Activated T-helper 17 cell treated with anti-CD3 and anti-CD28 coated beads, Interleukin-2, amount 50 U/mL, for 72 hours (primary cell): ENCODE measurements around the gene PLCB4. TPM values are rescaled to one million over a fixed set of nuclear protein-coding genes. Genes with fewer than 3 reads are reported as not detected.

ENCODE experiments used
- ATAC-seq: fragments of 150-1000 bp; cut with Tn5 transposase; replicated peaks from 2 replicates; pipeline ENCODE4 v1.10.0; 2021; ENCODE audit warnings: mild to moderate bottlenecking, moderate library complexity
- H3K27ac Mint-ChIP-seq: one replicate; pipeline ENCODE4 v1.8.0; 2022; ENCODE audit warnings: mixed read lengths
- H3K27me3 Mint-ChIP-seq: one replicate; pipeline ENCODE4 v1.8.0; 2022; ENCODE audit warnings: mixed read lengths
- H3K36me3 Mint-ChIP-seq: one replicate; pipeline ENCODE4 v1.8.0; 2022; ENCODE audit warnings: low read depth, mild to moderate bottlenecking, mixed read lengths
- H3K4me1 Mint-ChIP-seq: one replicate; pipeline ENCODE4 v1.8.0; 2022; ENCODE audit warnings: mixed read lengths
- H3K4me3 Mint-ChIP-seq: one replicate; pipeline ENCODE4 v1.8.0; 2022; ENCODE audit warnings: mild to moderate bottlenecking, mixed read lengths
- H3K9me3 Mint-ChIP-seq: one replicate; pipeline ENCODE4 v1.8.0; 2022; ENCODE audit warnings: mixed read lengths
- total RNA-seq, 2 donors: library from RNA; stranded (reverse); gene quantifications; one replicate each; pipeline ENCODE4 v1.2.3, GENCODE V29; 2022

PLCB4 gene
- total RNA-seq, 2 donors from 2014 or later = not detected

GRCh38 chr20:9130521-9130920, 61.6 kb downstream of the PLCB4 start:
- H3K4me3 Mint-ChIP-seq = no peak overlapping the region
- no peaks in the 10 kb centered on the region for H3K36me3 Mint-ChIP-seq
- H3K27ac Mint-ChIP-seq = no peak overlapping the region
- peaks cover 21% of the 10 kb centered on the region for H3K9me3 Mint-ChIP-seq
- no peaks in the 10 kb centered on the region for H3K27me3 Mint-ChIP-seq
- ATAC-seq = no peak
- H3K4me1 Mint-ChIP-seq = no peaks in the 10 kb centered on the region

GRCh38 chr20:9131841-9132240, 63.0 kb downstream of the PLCB4 start:
- Mint-ChIP-seq H3K4me3 (no peak overlapping the region), H3K27ac (no peak overlapping the region), H3K4me1 (no peaks in the 10 kb centered on the region), H3K9me3 (peaks cover 21% of the 10 kb centered on the region), H3K36me3 (no peaks in the 10 kb centered on the region), H3K27me3 (no peaks in the 10 kb centered on the region)
- ATAC-seq = no peak

- Mint-ChIP-seq H3K4me1 (no peaks in the 10 kb centered on the region), H3K4me3 (no peak overlapping the region), H3K27ac (no peak overlapping the region), H3K36me3 (no peaks in the 10 kb centered on the region), H3K27me3 (no peaks in the 10 kb centered on the region), H3K9me3 (peaks cover 24% of the 10 kb centered on the region)
- ATAC-seq = no peak
Measured at GRCh38 chr20:9134346-9134745, 65.5 kb downstream of the PLCB4 start.

DNA sequence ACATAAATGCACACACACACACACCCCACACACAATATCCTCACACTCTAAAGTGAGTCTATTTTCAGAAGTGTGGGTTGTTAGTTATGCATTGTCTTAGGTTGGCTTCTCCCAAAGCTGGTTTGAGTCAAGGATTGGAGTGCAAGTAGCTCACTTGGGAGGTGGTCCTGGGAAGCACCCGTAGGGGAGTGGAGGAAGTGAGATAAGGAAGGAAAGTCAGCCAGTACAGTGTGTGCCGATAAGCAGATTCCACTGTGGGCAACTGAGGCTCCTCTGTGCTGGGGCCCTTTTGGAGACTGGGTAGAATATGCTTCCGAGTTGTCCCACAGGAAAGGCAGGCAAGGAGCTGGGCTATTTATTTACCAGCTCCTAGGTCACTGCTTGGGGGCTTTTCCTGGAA, 67.2 kb downstream of the PLCB4 start:
- Mint-ChIP-seq H3K4me1 (no peaks in the 10 kb centered on the region), H3K4me3 (no peak overlapping the region), H3K27ac (no peak overlapping the region), H3K36me3 (no peaks in the 10 kb centered on the region), H3K27me3 (no peaks in the 10 kb centered on the region), H3K9me3 (peaks cover 16% of the 10 kb centered on the region)
- ATAC-seq = no peak

- no peak for ATAC-seq
Measured at GRCh38 chr20:9137001-9137400, 68.1 kb downstream of the PLCB4 start.

DNA sequence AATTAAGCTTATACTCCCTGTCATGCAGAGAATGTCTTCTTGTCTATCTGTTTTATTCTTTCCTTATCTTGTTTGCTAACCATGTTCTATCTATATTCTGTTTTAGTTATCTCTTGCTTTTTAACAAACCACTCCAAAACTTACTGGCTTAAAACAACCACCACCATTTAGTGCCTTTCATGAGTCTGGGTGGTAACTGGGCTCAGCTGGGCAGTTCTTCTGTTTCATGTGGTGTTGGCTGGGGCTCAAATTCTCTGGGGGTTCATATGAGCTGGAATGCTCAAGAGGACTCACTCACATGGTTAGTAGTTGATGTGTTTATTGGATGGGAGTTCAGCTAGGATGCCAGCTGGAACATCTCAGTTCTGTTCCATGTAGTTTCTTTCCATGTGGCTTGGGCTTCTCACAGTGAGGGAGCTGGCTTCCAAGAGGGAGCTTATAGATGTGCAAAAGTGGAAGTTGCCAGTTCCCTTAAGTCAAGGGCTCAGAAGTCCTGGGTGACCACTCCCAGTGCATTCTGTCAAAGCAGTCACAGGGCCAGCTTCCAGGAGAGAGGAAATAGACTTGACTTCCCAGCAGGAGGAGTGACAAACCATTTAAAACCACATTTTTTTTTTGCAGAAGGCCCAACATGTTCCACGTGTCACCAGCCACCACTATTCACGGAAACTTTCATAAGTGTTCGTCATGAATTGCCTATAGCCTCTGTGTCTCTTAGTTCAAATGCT, 70.4 kb downstream of the PLCB4 start:
- Mint-ChIP-seq H3K27me3 (no peaks in the 10 kb centered on the region), H3K27ac (no peak overlapping the region), H3K9me3 (peaks cover 15% of the 10 kb centered on the region), H3K4me1 (no peaks in the 10 kb centered on the region), H3K4me3 (no peak overlapping the region), H3K36me3 (no peaks in the 10 kb centered on the region)
- ATAC-seq = no peak

More at GRCh38 chr20:9137001-9137400, 68.1 kb downstream of the PLCB4 start:
- H3K36me3 Mint-ChIP-seq = no peaks in the 10 kb centered on the region
- no peak overlapping the region for H3K4me3 Mint-ChIP-seq
- peaks cover 12% of the 10 kb centered on the region for H3K9me3 Mint-ChIP-seq
- H3K27ac Mint-ChIP-seq = no peak overlapping the region
- no peaks in the 10 kb centered on the region for H3K4me1 Mint-ChIP-seq
- no peaks in the 10 kb centered on the region for H3K27me3 Mint-ChIP-seq

- Mint-ChIP-seq H3K27ac (no peak overlapping the region), H3K9me3 (peaks cover 12% of the 10 kb centered on the region), H3K27me3 (no peaks in the 10 kb centered on the region), H3K4me1 (no peaks in the 10 kb centered on the region), H3K4me3 (no peak overlapping the region), H3K36me3 (no peaks in the 10 kb centered on the region)
- ATAC-seq = no peak
Measured at GRCh38 chr20:9140162-9140760, 71.4 kb downstream of the PLCB4 start.

GRCh38 chr20:9141070-9141469, 72.2 kb downstream of the PLCB4 start:
- H3K4me1 Mint-ChIP-seq = no peaks in the 10 kb centered on the region
- ATAC-seq = no peak
- H3K27me3 Mint-ChIP-seq = no peaks in the 10 kb centered on the region
- H3K4me3 Mint-ChIP-seq = no peak overlapping the region
- peaks cover 18% of the 10 kb centered on the region for H3K9me3 Mint-ChIP-seq
- no peaks in the 10 kb centered on the region for H3K36me3 Mint-ChIP-seq
- no peak overlapping the region for H3K27ac Mint-ChIP-seq

GRCh38 chr20:9141921-9142320, 73.0 kb downstream of the PLCB4 start:
- Mint-ChIP-seq H3K4me3 (no peak overlapping the region), H3K27me3 (no peaks in the 10 kb centered on the region), H3K27ac (no peak overlapping the region), H3K36me3 (no peaks in the 10 kb centered on the region), H3K4me1 (no peaks in the 10 kb centered on the region), H3K9me3 (peaks cover 19% of the 10 kb centered on the region)
- ATAC-seq = no peak

DNA sequence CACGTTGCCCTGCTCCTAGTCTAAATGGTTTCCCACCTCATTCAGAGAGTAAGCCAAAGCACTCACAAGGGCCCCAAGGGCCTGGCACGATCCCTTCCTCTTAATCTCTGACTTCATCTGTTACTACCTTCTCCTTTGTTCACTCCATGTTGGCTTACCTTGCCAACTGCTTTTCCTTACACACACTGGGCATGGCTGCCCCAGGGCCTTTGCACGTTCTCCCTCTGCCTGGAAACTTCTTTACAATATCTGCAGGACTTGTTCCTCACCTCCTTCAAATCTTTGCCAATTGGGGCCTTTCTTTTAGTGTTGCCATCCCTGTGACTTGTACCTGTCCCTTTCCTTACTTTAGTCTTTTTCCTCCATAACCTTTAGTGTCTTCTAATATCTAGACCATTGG, 73.9 kb downstream of the PLCB4 start:
- H3K27ac Mint-ChIP-seq = no peak overlapping the region
- no peaks in the 10 kb centered on the region for H3K27me3 Mint-ChIP-seq
- no peaks in the 10 kb centered on the region for H3K36me3 Mint-ChIP-seq
- H3K4me1 Mint-ChIP-seq = no peaks in the 10 kb centered on the region
- no peak overlapping the region for H3K4me3 Mint-ChIP-seq
- peaks cover 18% of the 10 kb centered on the region for H3K9me3 Mint-ChIP-seq
- no peak for ATAC-seq

- Mint-ChIP-seq H3K27me3 (no peaks in the 10 kb centered on the region), H3K36me3 (no peaks in the 10 kb centered on the region), H3K4me3 (no peak overlapping the region), H3K9me3 (peaks cover 15% of the 10 kb centered on the region), H3K4me1 (no peaks in the 10 kb centered on the region), H3K27ac (no peak overlapping the region)
- no peak for ATAC-seq
Measured at GRCh38 chr20:9143926-9144325, 75.0 kb downstream of the PLCB4 start.

DNA sequence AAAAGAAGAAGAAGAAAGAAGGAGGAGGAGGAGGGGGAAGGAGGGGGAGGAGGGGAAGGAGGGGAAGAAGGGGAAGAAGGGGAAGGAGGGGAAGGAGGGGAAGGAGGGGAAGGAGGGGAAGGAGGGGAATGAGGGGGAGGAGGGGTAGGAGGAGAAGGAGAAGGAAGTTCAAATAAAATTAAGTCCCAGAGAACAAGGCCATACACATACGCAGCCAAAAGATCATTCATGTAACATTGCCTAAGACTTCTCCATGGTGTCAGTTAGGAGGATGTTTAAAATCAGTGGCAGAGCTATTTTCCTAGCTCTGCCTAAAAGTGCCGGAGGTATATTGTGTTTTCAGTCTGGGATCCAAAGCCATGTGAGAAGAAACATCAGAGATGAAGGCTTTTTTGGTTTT, 75.8 kb downstream of the PLCB4 start:
- H3K4me1 Mint-ChIP-seq = no peaks in the 10 kb centered on the region
- ATAC-seq = no peak
- H3K9me3 Mint-ChIP-seq = peaks cover 11% of the 10 kb centered on the region
- no peak overlapping the region for H3K27ac Mint-ChIP-seq
- H3K4me3 Mint-ChIP-seq = no peak overlapping the region
- H3K36me3 Mint-ChIP-seq = no peaks in the 10 kb centered on the region
- no peaks in the 10 kb centered on the region for H3K27me3 Mint-ChIP-seq

DNA sequence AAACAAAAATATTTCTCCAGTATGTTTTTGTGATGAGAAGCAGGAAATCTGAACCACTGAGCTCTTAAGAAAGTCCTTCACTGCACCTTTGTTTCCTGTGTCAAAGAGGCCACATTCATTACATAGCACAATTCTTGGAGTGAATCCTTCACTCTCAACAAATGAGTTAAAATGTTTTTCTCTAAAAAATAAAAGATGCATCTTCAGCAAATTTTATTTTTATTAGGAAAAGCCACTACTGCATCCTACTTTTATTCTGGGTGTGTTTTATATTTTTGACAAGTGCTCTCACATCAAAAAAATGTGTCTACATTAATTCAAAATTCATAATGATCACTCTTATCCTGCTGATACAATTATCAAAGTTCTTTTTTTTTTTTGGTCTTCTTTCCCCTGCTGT, 76.3 kb downstream of the PLCB4 start:
- H3K36me3 Mint-ChIP-seq = no peaks in the 10 kb centered on the region
- ATAC-seq = no peak
- H3K9me3 Mint-ChIP-seq = peaks cover 11% of the 10 kb centered on the region
- H3K4me1 Mint-ChIP-seq = no peaks in the 10 kb centered on the region
- H3K4me3 Mint-ChIP-seq = no peak overlapping the region
- H3K27me3 Mint-ChIP-seq = no peaks in the 10 kb centered on the region
- H3K27ac Mint-ChIP-seq = no peak overlapping the region

GRCh38 chr20:9146649-9147048, 77.8 kb downstream of the PLCB4 start:
- H3K4me3 Mint-ChIP-seq = no peak overlapping the region
- no peak for ATAC-seq
- peaks cover 11% of the 10 kb centered on the region for H3K9me3 Mint-ChIP-seq
- no peak overlapping the region for H3K27ac Mint-ChIP-seq
- no peaks in the 10 kb centered on the region for H3K27me3 Mint-ChIP-seq
- no peaks in the 10 kb centered on the region for H3K4me1 Mint-ChIP-seq
- no peaks in the 10 kb centered on the region for H3K36me3 Mint-ChIP-seq

GRCh38 chr20:9147547-9148024, 78.7 kb downstream of the PLCB4 start:
- no peak overlapping the region for H3K27ac Mint-ChIP-seq
- H3K4me3 Mint-ChIP-seq = no peak overlapping the region
- H3K27me3 Mint-ChIP-seq = no peaks in the 10 kb centered on the region
- ATAC-seq = no peak
- no peaks in the 10 kb centered on the region for H3K4me1 Mint-ChIP-seq
- no peaks in the 10 kb centered on the region for H3K36me3 Mint-ChIP-seq
- H3K9me3 Mint-ChIP-seq = peaks cover 11% of the 10 kb centered on the region
